IMR-90 (cell line): ENCODE data around the gene LRP6. TPM values are rescaled to one million over a fixed set of nuclear protein-coding genes. Genes with fewer than 3 reads are reported as not detected.

Experiments
- ATAC-seq: fragments of 200-7000 bp; cut with Tn5 transposase; 2 replicates; pipeline ENCODE4 v1.9.1; 2020; ENCODE audit warnings: low read depth, mild to moderate bottlenecking, moderate library complexity
- BruUV-seq: library from RNA; stranded (reverse); fragments of 400-500 nt; replicated peaks from 2 replicates; lab custom pipeline; 2021; lab: Mats Ljungman, UMichigan
- CTCF ChIA-PET: fragments of 300-600 bp; formaldehyde crosslinking; extraction: SDS; loops from one replicate; lab custom pipeline; 2021; ENCODE audit warnings: antibody characterized with exemption; lab: Yijun Ruan, JAX
- POLR2A ChIA-PET: fragments of 300-600 bp; sonication (Branson Sonifier 250); formaldehyde crosslinking; loops from one replicate; lab custom pipeline; 2022; ENCODE audit warnings: antibody characterized with exemption; ENCODE audit not compliant: unreplicated experiment; lab: Charles Lee
- DNase-seq: peaks from one replicate; pipeline ENCODE4 v3.0.0; 2013
- H2AFZ ChIP-seq: replicated peaks from 2 replicates; pipeline ENCODE3; 2013; ENCODE audit warnings: low read length, mild to moderate bottlenecking; ENCODE audit not compliant: poor library complexity
- H2AK5ac ChIP-seq: 2 replicates; pipeline ENCODE4 v1.6.1; 2013; ENCODE audit warnings: low read depth, low read length, inconsistent platforms
- H2AK9ac ChIP-seq: replicated peaks from 2 replicates; pipeline ENCODE3; 2013; ENCODE audit warnings: mild to moderate bottlenecking, low read depth, low read length, moderate library complexity; ENCODE audit not compliant: poor library complexity
- H2BK120ac ChIP-seq: 2 replicates; pipeline ENCODE4 v1.6.1; 2013; ENCODE audit warnings: low read depth, low read length, inconsistent platforms
- H2BK15ac ChIP-seq: 3 replicates; pipeline ENCODE4 v1.6.1; 2013; ENCODE audit warnings: low read depth, low read length, inconsistent platforms
- H2BK20ac ChIP-seq: 2 replicates; pipeline ENCODE4 v1.6.1; 2013; ENCODE audit warnings: low read depth, mild to moderate bottlenecking, inconsistent platforms, low read length, moderate library complexity
- H2BK5ac ChIP-seq: 2 replicates; pipeline ENCODE4 v1.6.1; 2013; ENCODE audit warnings: mild to moderate bottlenecking, low read depth, low read length, inconsistent platforms; ENCODE audit not compliant: poor library complexity, severe bottlenecking
- H3K14ac ChIP-seq: replicated peaks from 2 replicates; pipeline ENCODE4 v1.6.1; 2013; ENCODE audit warnings: low read depth, low read length, inconsistent platforms
- H3K18ac ChIP-seq: 2 replicates; pipeline ENCODE4 v1.6.1; 2013; ENCODE audit warnings: low read depth, low read length, control low read depth
- H3K23ac ChIP-seq: 2 replicates; pipeline ENCODE4 v1.6.1; 2013; ENCODE audit warnings: low read depth, low read length, inconsistent platforms
- H3K27ac ChIP-seq: 2 replicates; pipeline ENCODE4 v1.5.1; 2013; ENCODE audit warnings: mild to moderate bottlenecking, control low read depth, low read length; ENCODE audit not compliant: insufficient read depth
- H3K27me3 ChIP-seq: 2 replicates; pipeline ENCODE4 v1.6.1; 2013; ENCODE audit warnings: low read length; ENCODE audit not compliant: control insufficient read depth, insufficient read depth
- H3K36me3 ChIP-seq: 2 replicates; pipeline ENCODE4 v1.6.1; 2013; ENCODE audit warnings: low read length, mixed read lengths; ENCODE audit not compliant: control insufficient read depth, insufficient read depth
- H3K4ac ChIP-seq: 2 replicates; pipeline ENCODE4 v1.6.1; 2013; ENCODE audit warnings: low read depth, low read length, inconsistent platforms
- H3K4me1 ChIP-seq: 2 replicates; pipeline ENCODE4 v1.6.1; 2013; ENCODE audit warnings: low read length, mixed read lengths; ENCODE audit not compliant: control insufficient read depth, insufficient read depth
- H3K4me2 ChIP-seq: 2 replicates; pipeline ENCODE4 v1.6.1; 2013; ENCODE audit warnings: low read depth, mild to moderate bottlenecking, control low read depth, low read length, moderate library complexity
- H3K4me3 ChIP-seq: 2 replicates; pipeline ENCODE4 v1.5.1; 2013; ENCODE audit warnings: low read depth, mild to moderate bottlenecking, control low read depth, low read length, moderate library complexity; ENCODE audit not compliant: insufficient read depth
- H3K56ac ChIP-seq: 2 replicates; pipeline ENCODE4 v1.6.1; 2013; ENCODE audit warnings: low read length, inconsistent platforms; ENCODE audit not compliant: insufficient read depth; ENCODE audit errors: extremely low read depth
- H3K79me1 ChIP-seq, 2 experiments: 2 replicates each; pipeline ENCODE4 v1.6.1; 2013; ENCODE audit warnings: low read length in 2 of 2, inconsistent platforms in 1 of 2, low read depth in 1 of 2
- H3K9ac ChIP-seq: 2 replicates; pipeline ENCODE4 v1.6.1; 2013; ENCODE audit warnings: low read depth, low read length, control low read depth
- H3K9me1 ChIP-seq: 2 replicates; pipeline ENCODE4 v1.6.1; 2013; ENCODE audit warnings: low read length, inconsistent platforms; ENCODE audit not compliant: insufficient read depth
- H3K9me3 ChIP-seq: 2 replicates; pipeline ENCODE4 v1.6.1; 2013; ENCODE audit warnings: low read length; ENCODE audit not compliant: control insufficient read depth, insufficient read depth
- H4K20me1 ChIP-seq: 2 replicates; pipeline ENCODE4 v1.6.1; 2013; ENCODE audit warnings: low read length, inconsistent platforms; ENCODE audit not compliant: insufficient read depth
- H4K5ac ChIP-seq: 2 replicates; pipeline ENCODE4 v1.6.1; 2013; ENCODE audit warnings: mild to moderate bottlenecking, low read depth, low read length, control low read depth
- H4K8ac ChIP-seq, 2 experiments: 2 replicates each; pipeline ENCODE4 v1.6.1; 2013; ENCODE audit warnings: low read depth in 2 of 2, low read length in 2 of 2, control low read depth in 1 of 2, inconsistent platforms in 1 of 2
- H4K91ac ChIP-seq: 2 replicates; pipeline ENCODE4 v1.6.1; 2013; ENCODE audit warnings: low read depth, low read length, inconsistent platforms; ENCODE audit not compliant: insufficient read depth
- BHLHE40 ChIP-seq: fragments of 150-350 bp; IDR thresholded peaks from 2 replicates; pipeline ENCODE4 v1.6.1; 2016; ENCODE audit warnings: mild to moderate bottlenecking, low read depth, low read length
- CEBPB ChIP-seq: IDR thresholded peaks from 2 replicates; pipeline ENCODE4 v1.6.1; 2012; ENCODE audit warnings: low read depth, low read length, improper control_type of control experiment
- CHD1 ChIP-seq: IDR thresholded peaks from 2 replicates; pipeline ENCODE4 v1.6.1; 2012; ENCODE audit warnings: low read depth, low read length, improper control_type of control experiment
- FOS ChIP-seq: fragments of 150-350 bp; IDR thresholded peaks from 2 replicates; pipeline ENCODE4 v1.6.1; 2016; ENCODE audit warnings: low read depth, low read length
- MAFK ChIP-seq: IDR thresholded peaks from 2 replicates; pipeline ENCODE4 v1.6.1; 2012; ENCODE audit warnings: low read depth, low read length, improper control_type of control experiment
- MAZ ChIP-seq: IDR thresholded peaks from 2 replicates; pipeline ENCODE4 v1.6.1; 2012; ENCODE audit warnings: low read depth, mild to moderate bottlenecking, low read length, improper control_type of control experiment, moderate library complexity, borderline replicate concordance
- MXI1 ChIP-seq: IDR thresholded peaks from 2 replicates; pipeline ENCODE4 v1.6.1; 2012; ENCODE audit warnings: low read depth, mild to moderate bottlenecking, low read length, moderate library complexity, borderline replicate concordance
- NFE2L2 ChIP-seq: fragments of 150-350 bp; IDR thresholded peaks from 2 replicates; pipeline ENCODE4 v1.6.1; 2016; ENCODE audit warnings: low read depth, mild to moderate bottlenecking, low read length
- POLR2A ChIP-seq: IDR thresholded peaks from 2 replicates; pipeline ENCODE4 v1.6.1; 2012; ENCODE audit warnings: mild to moderate bottlenecking, low read depth, low read length
- RAD21 ChIP-seq: IDR thresholded peaks from 2 replicates; pipeline ENCODE4 v1.6.1; 2012; ENCODE audit warnings: low read length, improper control_type of control experiment
- RCOR1 ChIP-seq: IDR thresholded peaks from 2 replicates; pipeline ENCODE4 v1.6.1; 2012; ENCODE audit warnings: mild to moderate bottlenecking, low read length, improper control_type of control experiment; ENCODE audit not compliant: insufficient replicate concordance
- RFX5 ChIP-seq: IDR thresholded peaks from 2 replicates; pipeline ENCODE4 v1.8.0; 2012; ENCODE audit warnings: low read depth, mild to moderate bottlenecking, low read length, moderate library complexity
- SMC3 ChIP-seq: fragments of 150-350 bp; IDR thresholded peaks from 2 replicates; pipeline ENCODE4 v1.6.1; 2016; ENCODE audit warnings: low read depth, mild to moderate bottlenecking, antibody characterized with exemption, low read length, moderate library complexity
- dilution Hi-C: fragments of 300-500 bp; cut with HindIII; formaldehyde crosslinking; loops from one replicate; pipeline ENCODE4 v1.14.3; 2018; ENCODE audit warnings: low sequenced_read_pairs; ENCODE audit not compliant: unreplicated experiment
- in situ Hi-C: fragments of 300-500 bp; cut with MboI; formaldehyde crosslinking; loops from 3 replicates; pipeline ENCODE4 v1.14.3; 2019; ENCODE audit warnings: low sequenced_read_pairs, inconsistent platforms, mixed read lengths
- intact Hi-C: fragments of 100-400 bp; cut with micrococcal nuclease; formaldehyde crosslinking; loops from 2 replicates; pipeline ENCODE4 v1.10.0; 2022
- polyA plus RNA-seq, 3 experiments: library from polyadenylated mRNA; depleted of rRNA; stranded (reverse); fragments of >200 nt; gene quantifications; 2 replicates each; pipeline ENCODE4 v1.2.3, GENCODE V29; 2012; ENCODE audit warnings: low replicate concordance in 1 of 3
- total RNA-seq: library from RNA; depleted of rRNA; stranded (reverse); fragments of >200 nt; gene quantifications from 2 replicates; pipeline ENCODE4 v1.2.3, GENCODE V29; 2012
- TF ChIP-seq, protein P1 (sequence below): fragments of 150-350 bp; IDR thresholded peaks from 2 replicates; pipeline ENCODE4 v1.6.1; 2017; ENCODE audit warnings: mild to moderate bottlenecking, antibody characterized with exemption, low read length, low read depth
- TF ChIP-seq, protein P2 (sequence below): fragments of 150-350 bp; IDR thresholded peaks from 2 replicates; pipeline ENCODE4 v1.6.1; 2016; ENCODE audit warnings: low read depth, mild to moderate bottlenecking, low read length, moderate library complexity, borderline replicate concordance
- TF ChIP-seq, protein P3 (sequence below): conservative IDR thresholded peaks from 2 replicates; pipeline ENCODE4 v1.5.1; 2012; ENCODE audit warnings: mild to moderate bottlenecking, low read depth, low read length, improper control_type of control experiment

LRP6 gene
- total and polyA plus RNA-seq, 2 of the 4 experiments (the other 2 are of a cell fraction), result 14.2 to 32.1 TPM

DNA sequence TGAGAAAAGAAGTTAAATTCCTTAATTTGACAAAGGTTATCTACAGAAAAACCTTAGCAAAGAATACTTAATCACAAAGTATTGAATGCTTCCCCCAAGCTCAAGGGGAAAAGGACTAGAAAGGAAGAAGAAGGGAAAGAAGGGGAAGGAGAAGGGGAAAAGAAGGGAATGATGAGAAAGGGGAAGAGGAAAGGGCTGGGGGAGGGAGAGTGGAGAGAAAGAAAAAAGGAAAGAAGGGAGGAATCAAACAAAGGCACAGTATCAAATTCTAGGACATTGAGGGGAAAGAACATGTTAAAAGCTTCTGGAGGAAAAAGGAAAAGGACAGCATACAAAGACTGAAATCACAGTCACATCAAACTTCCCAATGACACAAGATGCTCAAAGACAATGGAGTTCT, 125.8 kb downstream of the LRP6 start:
- H3K9me3 ChIP-seq, result no peaks in the 10 kb centered on the region
- TF ChIP-seq MXI1, result no peak
- no peak for TF ChIP-seq NFE2L2
- TF ChIP-seq BHLHE40, result no peak
- no peak for TF ChIP-seq CEBPB
- no peak for TF ChIP-seq SMC3
- no peak for TF ChIP-seq FOS
- no peak for TF ChIP-seq RFX5
- TF ChIP-seq, protein P1, sequence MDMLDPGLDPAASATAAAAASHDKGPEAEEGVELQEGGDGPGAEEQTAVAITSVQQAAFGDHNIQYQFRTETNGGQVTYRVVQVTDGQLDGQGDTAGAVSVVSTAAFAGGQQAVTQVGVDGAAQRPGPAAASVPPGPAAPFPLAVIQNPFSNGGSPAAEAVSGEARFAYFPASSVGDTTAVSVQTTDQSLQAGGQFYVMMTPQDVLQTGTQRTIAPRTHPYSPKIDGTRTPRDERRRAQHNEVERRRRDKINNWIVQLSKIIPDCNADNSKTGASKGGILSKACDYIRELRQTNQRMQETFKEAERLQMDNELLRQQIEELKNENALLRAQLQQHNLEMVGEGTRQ, result no peak
- TF ChIP-seq, protein P2, sequence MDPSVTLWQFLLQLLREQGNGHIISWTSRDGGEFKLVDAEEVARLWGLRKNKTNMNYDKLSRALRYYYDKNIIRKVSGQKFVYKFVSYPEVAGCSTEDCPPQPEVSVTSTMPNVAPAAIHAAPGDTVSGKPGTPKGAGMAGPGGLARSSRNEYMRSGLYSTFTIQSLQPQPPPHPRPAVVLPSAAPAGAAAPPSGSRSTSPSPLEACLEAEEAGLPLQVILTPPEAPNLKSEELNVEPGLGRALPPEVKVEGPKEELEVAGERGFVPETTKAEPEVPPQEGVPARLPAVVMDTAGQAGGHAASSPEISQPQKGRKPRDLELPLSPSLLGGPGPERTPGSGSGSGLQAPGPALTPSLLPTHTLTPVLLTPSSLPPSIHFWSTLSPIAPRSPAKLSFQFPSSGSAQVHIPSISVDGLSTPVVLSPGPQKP, result no peak
- TF ChIP-seq CHD1, result no peak
- no peak for TF ChIP-seq POLR2A
- no peak for TF ChIP-seq MAZ
- TF ChIP-seq RAD21, result no peak
- no peak for TF ChIP-seq MAFK
- TF ChIP-seq, protein P3, sequence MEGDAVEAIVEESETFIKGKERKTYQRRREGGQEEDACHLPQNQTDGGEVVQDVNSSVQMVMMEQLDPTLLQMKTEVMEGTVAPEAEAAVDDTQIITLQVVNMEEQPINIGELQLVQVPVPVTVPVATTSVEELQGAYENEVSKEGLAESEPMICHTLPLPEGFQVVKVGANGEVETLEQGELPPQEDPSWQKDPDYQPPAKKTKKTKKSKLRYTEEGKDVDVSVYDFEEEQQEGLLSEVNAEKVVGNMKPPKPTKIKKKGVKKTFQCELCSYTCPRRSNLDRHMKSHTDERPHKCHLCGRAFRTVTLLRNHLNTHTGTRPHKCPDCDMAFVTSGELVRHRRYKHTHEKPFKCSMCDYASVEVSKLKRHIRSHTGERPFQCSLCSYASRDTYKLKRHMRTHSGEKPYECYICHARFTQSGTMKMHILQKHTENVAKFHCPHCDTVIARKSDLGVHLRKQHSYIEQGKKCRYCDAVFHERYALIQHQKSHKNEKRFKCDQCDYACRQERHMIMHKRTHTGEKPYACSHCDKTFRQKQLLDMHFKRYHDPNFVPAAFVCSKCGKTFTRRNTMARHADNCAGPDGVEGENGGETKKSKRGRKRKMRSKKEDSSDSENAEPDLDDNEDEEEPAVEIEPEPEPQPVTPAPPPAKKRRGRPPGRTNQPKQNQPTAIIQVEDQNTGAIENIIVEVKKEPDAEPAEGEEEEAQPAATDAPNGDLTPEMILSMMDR, result no peak
- TF ChIP-seq RCOR1, result no peak
- no peaks in the 10 kb centered on the region; the same call in 1 of the 2 replicates for H3K9me1 ChIP-seq
- intact Hi-C loops (loop anchor here (2.0 to 5.0 kb wide), 2 partner anchors 14 to 126 kb away; partner anchors contain the start of gene LRP6), in situ Hi-C loops (no loop called here), dilution Hi-C loops (no loop called here)
- ATAC-seq, result no peak
- no peak overlapping the region for H2AK9ac ChIP-seq
- H2BK120ac ChIP-seq, result no peak overlapping the region
- H3K9ac ChIP-seq, result no peak overlapping the region
- no peak overlapping the region for H2AK5ac ChIP-seq
- BruUV-seq, result no TSS peak
- no peak overlapping the region for H3K23ac ChIP-seq
- H3K14ac ChIP-seq, result no peak overlapping the region
- no peak overlapping the region for H3K4me3 ChIP-seq
- H3K36me3 ChIP-seq, result peaks cover 5% of the 10 kb centered on the region
- POLR2A ChIA-PET, result no interaction called here
- CTCF ChIA-PET, result no interaction called here
- no peak overlapping the region for H2AFZ ChIP-seq
- no peak overlapping the region for H2BK15ac ChIP-seq
- no peak overlapping the region for H3K18ac ChIP-seq
- H3K4me1 ChIP-seq, result no peaks in the 10 kb centered on the region
- no peaks in the 10 kb centered on the region for H4K20me1 ChIP-seq
- H2BK20ac ChIP-seq, result no peak overlapping the region
- H4K91ac ChIP-seq, result no peak overlapping the region
- no peaks in the 10 kb centered on the region for H3K27me3 ChIP-seq
- no peak overlapping the region for H3K4me2 ChIP-seq
- DNase-seq, result no peak
- H3K79me1 ChIP-seq, result peaks cover 0 to 3% of the 10 kb centered on the region in 2 experiments; a peak in 2 of 4 replicates
- no peak overlapping the region for H3K4ac ChIP-seq
- no peak overlapping the region for H3K56ac ChIP-seq
- no peak overlapping the region for H2BK5ac ChIP-seq
- H4K8ac ChIP-seq, result no peak overlapping the region
- H4K5ac ChIP-seq, result no peak overlapping the region
- H3K27ac ChIP-seq, result no peak overlapping the region
